HCT116 (cell line): Measurements from ENCODE around the gene CHAMP1. TPM values are rescaled to one million over a fixed set of nuclear protein-coding genes. Genes with fewer than 3 reads are reported as not detected.

Source experiments
- ATAC-seq: fragments of 200-7000 bp; cut with Tn5 transposase; 2 replicates; pipeline ENCODE4 v1.9.1; 2020; ENCODE audit warnings: mild to moderate bottlenecking, moderate library complexity
- BruUV-seq: library from RNA; stranded (reverse); fragments of 400-500 nt; replicated peaks from 2 replicates; lab custom pipeline; 2021; lab: Mats Ljungman, UMichigan
- CTCF ChIA-PET: fragments of 300-600 bp; sonication (Branson Sonifier 250); formaldehyde crosslinking; loops from one replicate; lab custom pipeline; 2021; ENCODE audit warnings: antibody characterized with exemption; lab: Charles Lee
- POLR2A ChIA-PET: fragments of 300-600, 350-600 bp; sonication (Branson Sonifier 250); formaldehyde crosslinking; loops from one replicate; lab custom pipeline; 2021; ENCODE audit warnings: antibody characterized with exemption; lab: Charles Lee
- RAD21 ChIA-PET, 2 experiments: fragments of 300-600 bp; sonication (Branson Sonifier 250); formaldehyde crosslinking; loops; one replicate each; lab custom pipeline; 2023; ENCODE audit warnings: low total read pairs in 2 of 2; ENCODE audit not compliant: uncharacterized antibody in 2 of 2, unreplicated experiment in 2 of 2, low non-redundant PET in 1 of 2; lab: Charles Lee
- DNase-seq: peaks from one replicate; pipeline ENCODE4 v3.0.0-alpha.2; 2010; ENCODE audit warnings: low read depth, low spot score
- H2AFZ ChIP-seq: fragments of 200-600 bp; shearing (Covaris generic), sonication (generic); 2 replicates; pipeline ENCODE4 v1.6.1; 2017; ENCODE audit warnings: low read depth, mixed run types, mixed read lengths, antibody characterized with exemption, low read length; ENCODE audit not compliant: poor library complexity, severe bottlenecking
- H3K27ac ChIP-seq: 2 replicates; pipeline ENCODE4 v1.5.1; 2012; ENCODE audit warnings: low read depth, low read length
- H3K27me3 ChIP-seq: fragments of 200-600 bp; sonication (generic); 2 replicates; pipeline ENCODE4 v1.6.1; 2016; ENCODE audit warnings: mixed run types, low read length, mixed read lengths; ENCODE audit not compliant: insufficient read depth
- H3K36me3 ChIP-seq, 2 experiments: fragments of 200-500 bp in 1 of 2; fragments of 200-600 bp in 1 of 2; sonication (Bioruptor generic) in 1 of 2; sonication (generic) in 1 of 2; 2 replicates each; pipeline versions ENCODE4 v1.5.1 to v1.6.1; 2014 to 2016; ENCODE audit warnings: low read length in 2 of 2, inconsistent platforms in 1 of 2, mixed read lengths in 1 of 2, mixed run types in 1 of 2; ENCODE audit not compliant: insufficient read depth in 2 of 2, control insufficient read depth in 1 of 2
- H3K4me1 ChIP-seq, 2 experiments: fragments of 200-600 bp in 1 of 2; sonication (generic) in 1 of 2; 2 replicates each; pipeline versions ENCODE4 v1.5.1 to v1.6.1; 2012 to 2017; ENCODE audit warnings: low read length in 2 of 2, inconsistent platforms in 1 of 2, mild to moderate bottlenecking in 1 of 2, mixed read lengths in 1 of 2, mixed run types in 1 of 2, moderate library complexity in 1 of 2; ENCODE audit not compliant: insufficient read depth in 2 of 2, control insufficient read depth in 1 of 2
- H3K4me2 ChIP-seq: fragments of 200-600 bp; sonication (generic); 2 replicates; pipeline ENCODE4 v1.6.1; 2017; ENCODE audit warnings: mixed run types, low read length, mixed read lengths
- H3K4me3 ChIP-seq, 2 experiments: fragments of 200-600 bp in 1 of 2; sonication (generic) in 1 of 2; replicated peaks in 1 of 2; 2 replicates each; pipeline ENCODE4 v1.5.1; 2011 to 2016; ENCODE audit warnings: low read length in 2 of 2, control low read depth in 1 of 2, low read depth in 1 of 2, mild to moderate bottlenecking in 1 of 2, mixed read lengths in 1 of 2, mixed run types in 1 of 2
- H3K79me2 ChIP-seq: fragments of 200-600 bp; sonication (generic); 2 replicates; pipeline ENCODE4 v1.6.1; 2017; ENCODE audit warnings: mild to moderate bottlenecking, mixed run types, low read length, moderate library complexity, mixed read lengths; ENCODE audit not compliant: insufficient read depth
- H3K9ac ChIP-seq: fragments of 200-600 bp; sonication (generic); 2 replicates; pipeline ENCODE4 v1.6.1; 2016; ENCODE audit warnings: low read length, mixed read lengths
- H3K9me2 ChIP-seq: fragments of 200-600 bp; sonication (generic), shearing (Covaris generic); 2 replicates; pipeline ENCODE4 v1.6.1; 2017; ENCODE audit warnings: mixed run types, mild to moderate bottlenecking, moderate library complexity; ENCODE audit not compliant: insufficient read depth
- H3K9me3 ChIP-seq, 2 experiments: fragments of 200-500 bp in 1 of 2; fragments of 200-600 bp in 1 of 2; sonication (Bioruptor generic) in 1 of 2; sonication (generic) in 1 of 2; 2 replicates each; pipeline ENCODE4 v1.6.1; 2014 to 2017; ENCODE audit warnings: low read length in 2 of 2, mixed read lengths in 2 of 2, inconsistent platforms in 1 of 2, low read depth in 1 of 2, mild to moderate bottlenecking in 1 of 2, mixed run types in 1 of 2, moderate library complexity in 1 of 2; ENCODE audit not compliant: control insufficient read depth in 1 of 2, insufficient read depth in 1 of 2
- H4K20me1 ChIP-seq: fragments of 200-600 bp; sonication (generic), shearing (Covaris generic); 2 replicates; pipeline ENCODE4 v1.6.1; 2017; ENCODE audit warnings: mixed run types, mild to moderate bottlenecking, moderate library complexity; ENCODE audit not compliant: insufficient read depth
- CEBPB ChIP-seq: IDR thresholded peaks from 2 replicates; pipeline ENCODE4 v1.6.1; 2012; ENCODE audit warnings: low read depth
- EGR1 ChIP-seq: IDR thresholded peaks from 2 replicates; pipeline ENCODE4 v1.6.1; 2012; ENCODE audit warnings: low read depth
- EZH2 ChIP-seq: fragments of 200-600 bp; sonication (generic); IDR thresholded peaks from 2 replicates; pipeline ENCODE4 v1.6.1; 2017; ENCODE audit warnings: antibody characterized with exemption, mixed run types
- EZH2phosphoT487 ChIP-seq: fragments of 200-600 bp; IDR thresholded peaks from 2 replicates; pipeline ENCODE4 v1.6.1; 2018; ENCODE audit warnings: antibody characterized with exemption, borderline replicate concordance
- FOSL1 ChIP-seq: IDR thresholded peaks from 2 replicates; pipeline ENCODE4 v1.6.1; 2012; ENCODE audit warnings: low read depth
- JUND ChIP-seq: IDR thresholded peaks from 2 replicates; pipeline ENCODE4 v1.6.1; 2012
- RAD21 ChIP-seq: IDR thresholded peaks from 2 replicates; pipeline ENCODE4 v1.6.1; 2012; ENCODE audit warnings: low read depth, mild to moderate bottlenecking
- SP1 ChIP-seq: IDR thresholded peaks from 2 replicates; pipeline ENCODE4 v1.6.1; 2012; ENCODE audit warnings: low read depth
- TCF7L2 ChIP-seq: IDR thresholded peaks from 2 replicates; pipeline ENCODE4 v1.7.0; 2011; ENCODE audit warnings: borderline replicate concordance, inconsistent platforms; ENCODE audit not compliant: insufficient read depth, insufficient read length; ENCODE audit errors: extremely low read depth
- ZBTB33 ChIP-seq: IDR thresholded peaks from 2 replicates; pipeline ENCODE4 v1.6.1; 2011; ENCODE audit warnings: mild to moderate bottlenecking, low read length, moderate library complexity; ENCODE audit not compliant: insufficient replicate concordance; ENCODE audit errors: extremely low read depth
- ZFX ChIP-seq: fragments of 450-650 bp; IDR thresholded peaks from 2 replicates; pipeline ENCODE4 v1.6.1; 2017
- intact Hi-C: fragments of 100-400 bp; cut with micrococcal nuclease; formaldehyde crosslinking; loops from 2 replicates; pipeline ENCODE4 v1.10.0; 2022
- total RNA-seq: library from RNA; stranded (reverse); gene quantifications from one replicate; pipeline ENCODE4 v1.2.1, GENCODE V29; 2021; ENCODE audit not compliant: unreplicated experiment

CHAMP1 gene
- total RNA-seq, 1 experiment from 2014 or later, result 31.5 TPM

GRCh38 chr13:114266241-114266640 lies 48.1 kb upstream of the CHAMP1 start:
- no peaks in the 10 kb centered on the region for H3K79me2 ChIP-seq
- no TSS peak for BruUV-seq
- DNase-seq (no peak), ATAC-seq (no peak)
- no peaks in the 10 kb centered on the region for H3K27me3 ChIP-seq
- H3K9me2 ChIP-seq, result no peaks in the 10 kb centered on the region
- no peak for TF ChIP-seq TCF7L2
- TF ChIP-seq EZH2phosphoT487, result no peak
- TF ChIP-seq SP1, result no peak
- TF ChIP-seq ZFX, result no peak
- TF ChIP-seq EGR1, result no peak
- no peak for TF ChIP-seq RAD21
- TF ChIP-seq EZH2, result no peak
- TF ChIP-seq JUND, result no peak
- TF ChIP-seq FOSL1, result no peak
- no peak for TF ChIP-seq CEBPB
- no peak for TF ChIP-seq ZBTB33
- ChIA-PET RAD21 (no interaction called here), POLR2A (no interaction called here), CTCF (interaction anchor here (1.2 kb wide), 1 partner anchor 15 kb away, joined by 3 read pairs; the partner anchor contains the start of gene UPF3A)
- no peak overlapping the region for H3K4me3 ChIP-seq
- H3K27ac ChIP-seq, result no peak overlapping the region
- H3K9me3 ChIP-seq, result no peaks in the 10 kb centered on the region
- H4K20me1 ChIP-seq, result no peaks in the 10 kb centered on the region
- H3K4me1 ChIP-seq, result no peaks in the 10 kb centered on the region
- intact Hi-C loops, result no loop called here
- H3K9ac ChIP-seq, result no peak overlapping the region
- no peak overlapping the region for H3K4me2 ChIP-seq
- peaks cover 44 to 67% of the 10 kb centered on the region in 2 experiments for H3K36me3 ChIP-seq
- no peak overlapping the region for H2AFZ ChIP-seq
